C4-2B (cell line): ENCODE data around the gene ZDHHC4.

ENCODE experiments used
- ZFX ChIP-seq: fragments of 450-650 bp; IDR thresholded peaks from 2 replicates; pipeline ENCODE4 v1.6.1; 2017
- TF ChIP-seq, protein P1 (sequence below): fragments of 450-650 bp; conservative IDR thresholded peaks from 2 replicates; pipeline ENCODE4 v1.5.1; 2017; ENCODE audit warnings: mild to moderate bottlenecking

DNA sequence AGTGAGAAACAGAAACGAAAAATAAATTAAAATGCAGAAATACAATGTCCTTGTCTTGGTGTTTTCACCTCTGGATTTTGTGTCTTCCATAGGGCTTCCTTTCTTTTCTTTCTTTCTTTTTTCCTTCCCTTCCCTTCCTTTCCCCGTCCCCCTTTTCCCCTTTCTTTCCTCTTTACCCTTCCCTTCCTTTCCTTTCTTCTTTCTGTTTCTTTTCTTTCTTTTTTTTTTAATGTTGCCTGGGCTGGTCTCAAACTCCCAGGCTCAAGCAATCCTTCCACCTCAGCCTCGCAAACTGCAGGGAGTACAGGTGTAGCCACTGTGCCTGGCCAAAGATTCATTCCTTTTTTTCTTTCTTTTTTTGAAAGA, 47.0 kb downstream of the ZDHHC4 start:
- TF ChIP-seq, protein P1, sequence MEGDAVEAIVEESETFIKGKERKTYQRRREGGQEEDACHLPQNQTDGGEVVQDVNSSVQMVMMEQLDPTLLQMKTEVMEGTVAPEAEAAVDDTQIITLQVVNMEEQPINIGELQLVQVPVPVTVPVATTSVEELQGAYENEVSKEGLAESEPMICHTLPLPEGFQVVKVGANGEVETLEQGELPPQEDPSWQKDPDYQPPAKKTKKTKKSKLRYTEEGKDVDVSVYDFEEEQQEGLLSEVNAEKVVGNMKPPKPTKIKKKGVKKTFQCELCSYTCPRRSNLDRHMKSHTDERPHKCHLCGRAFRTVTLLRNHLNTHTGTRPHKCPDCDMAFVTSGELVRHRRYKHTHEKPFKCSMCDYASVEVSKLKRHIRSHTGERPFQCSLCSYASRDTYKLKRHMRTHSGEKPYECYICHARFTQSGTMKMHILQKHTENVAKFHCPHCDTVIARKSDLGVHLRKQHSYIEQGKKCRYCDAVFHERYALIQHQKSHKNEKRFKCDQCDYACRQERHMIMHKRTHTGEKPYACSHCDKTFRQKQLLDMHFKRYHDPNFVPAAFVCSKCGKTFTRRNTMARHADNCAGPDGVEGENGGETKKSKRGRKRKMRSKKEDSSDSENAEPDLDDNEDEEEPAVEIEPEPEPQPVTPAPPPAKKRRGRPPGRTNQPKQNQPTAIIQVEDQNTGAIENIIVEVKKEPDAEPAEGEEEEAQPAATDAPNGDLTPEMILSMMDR = no peak
- no peak for TF ChIP-seq ZFX
